Kidney epithelial cell (primary cell): ENCODE results near the gene SIRT5. TPM values are rescaled to one million over a fixed set of nuclear protein-coding genes. Genes with fewer than 3 reads are reported as not detected.

ENCODE experiments used
- DNase-seq: peaks from one replicate; pipeline ENCODE4 v3.0.0-alpha.2; 2010; ENCODE audit warnings: low read depth
- H3K27me3 ChIP-seq: 2 replicates; pipeline ENCODE4 v1.6.0; 2011; ENCODE audit warnings: low read length; ENCODE audit not compliant: control insufficient read depth, insufficient read depth
- H3K36me3 ChIP-seq: 2 replicates; pipeline ENCODE4 v1.5.1; 2011; ENCODE audit warnings: low read length; ENCODE audit not compliant: control insufficient read depth, insufficient read depth
- H3K4me3 ChIP-seq: 2 replicates; pipeline ENCODE4 v1.5.1; 2011; ENCODE audit warnings: low read depth, mild to moderate bottlenecking, control low read depth, low read length
- total RNA-seq: library from RNA; depleted of rRNA; stranded (reverse); fragments of >200 nt; gene quantifications from 2 replicates; pipeline ENCODE4 v1.2.3, GENCODE V29; 2015
- TF ChIP-seq, protein P1 (sequence below): IDR thresholded peaks from 2 replicates; pipeline ENCODE4 v1.5.1; 2011; ENCODE audit warnings: mild to moderate bottlenecking, moderate library complexity, low read length, control low read depth, inconsistent platforms; ENCODE audit not compliant: insufficient read depth, poor library complexity, severe bottlenecking

Gene SIRT5
- total RNA-seq, 1 donor from 2014 or later, result 11.9 TPM

DNA sequence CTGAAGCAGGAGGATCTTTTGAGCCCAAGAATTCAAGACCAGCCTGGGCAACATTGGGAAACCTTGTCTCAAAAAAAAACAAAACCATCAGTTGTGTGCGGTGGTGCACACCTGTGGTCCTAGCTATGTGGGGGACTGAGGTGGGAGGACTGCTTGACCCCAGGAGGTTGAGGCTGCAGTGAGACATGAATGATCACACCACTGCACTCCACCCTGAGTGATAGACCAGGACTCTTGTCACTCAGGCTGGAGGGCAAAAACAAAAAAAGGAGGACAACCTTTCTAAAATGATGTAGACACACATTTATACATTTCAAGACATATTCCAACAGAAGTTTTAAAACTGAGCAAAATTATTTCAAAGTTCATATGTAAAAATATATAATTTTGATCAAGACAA is 85.9 kb downstream of the SIRT5 start:
- DNase-seq, result no peak
- TF ChIP-seq, protein P1, sequence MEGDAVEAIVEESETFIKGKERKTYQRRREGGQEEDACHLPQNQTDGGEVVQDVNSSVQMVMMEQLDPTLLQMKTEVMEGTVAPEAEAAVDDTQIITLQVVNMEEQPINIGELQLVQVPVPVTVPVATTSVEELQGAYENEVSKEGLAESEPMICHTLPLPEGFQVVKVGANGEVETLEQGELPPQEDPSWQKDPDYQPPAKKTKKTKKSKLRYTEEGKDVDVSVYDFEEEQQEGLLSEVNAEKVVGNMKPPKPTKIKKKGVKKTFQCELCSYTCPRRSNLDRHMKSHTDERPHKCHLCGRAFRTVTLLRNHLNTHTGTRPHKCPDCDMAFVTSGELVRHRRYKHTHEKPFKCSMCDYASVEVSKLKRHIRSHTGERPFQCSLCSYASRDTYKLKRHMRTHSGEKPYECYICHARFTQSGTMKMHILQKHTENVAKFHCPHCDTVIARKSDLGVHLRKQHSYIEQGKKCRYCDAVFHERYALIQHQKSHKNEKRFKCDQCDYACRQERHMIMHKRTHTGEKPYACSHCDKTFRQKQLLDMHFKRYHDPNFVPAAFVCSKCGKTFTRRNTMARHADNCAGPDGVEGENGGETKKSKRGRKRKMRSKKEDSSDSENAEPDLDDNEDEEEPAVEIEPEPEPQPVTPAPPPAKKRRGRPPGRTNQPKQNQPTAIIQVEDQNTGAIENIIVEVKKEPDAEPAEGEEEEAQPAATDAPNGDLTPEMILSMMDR, result no peak
- Histone ChIP-seq H3K36me3 (no peaks in the 10 kb centered on the region), H3K4me3 (no peak overlapping the region), H3K27me3 (no peaks in the 10 kb centered on the region)

- no peak for DNase-seq
- Histone ChIP-seq H3K4me3 (no peak overlapping the region), H3K36me3 (no peaks in the 10 kb centered on the region), H3K27me3 (no peaks in the 10 kb centered on the region)
- TF ChIP-seq, protein P1, result no peak
These were observed 86.5 kb downstream of the SIRT5 start for GRCh38 chr6:13660893-13661292.

- no peak overlapping the region for H3K4me3 ChIP-seq
- no peaks in the 10 kb centered on the region for H3K36me3 ChIP-seq
- no peaks in the 10 kb centered on the region for H3K27me3 ChIP-seq
- no peak for DNase-seq
- TF ChIP-seq, protein P1, result no peak
These were observed 87.2 kb downstream of the SIRT5 start for GRCh38 chr6:13661647-13662046.

DNA sequence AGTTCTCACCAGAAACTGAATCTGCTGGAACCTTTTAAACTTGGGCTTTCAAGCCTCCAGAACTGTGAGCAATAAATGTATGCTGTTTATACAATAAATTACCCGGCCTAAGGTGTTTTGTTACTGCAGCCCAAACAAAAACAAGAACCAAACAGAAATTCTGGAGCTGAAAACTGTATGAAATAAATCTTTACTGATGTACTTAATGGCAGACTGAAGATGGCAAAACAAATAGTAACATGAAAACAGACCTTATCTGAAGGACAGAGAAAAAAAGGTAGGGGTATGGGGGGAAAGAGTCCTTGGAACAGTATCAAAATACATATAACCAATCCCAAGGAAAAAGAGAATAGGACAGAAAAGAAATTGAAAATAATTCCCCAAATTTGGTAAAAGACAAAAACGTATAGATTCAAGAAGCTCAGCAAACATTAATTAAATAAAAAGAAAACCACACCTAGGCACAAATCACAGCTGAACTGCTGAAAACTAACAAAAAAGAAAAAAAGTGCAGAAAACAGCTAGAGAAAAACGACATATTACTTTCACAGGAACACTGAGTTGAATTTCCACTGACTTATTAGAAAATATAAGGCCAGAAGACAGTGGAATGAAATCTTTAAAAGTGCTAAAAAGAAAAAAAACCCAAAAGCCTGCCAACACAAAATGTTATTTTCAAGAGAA is 88.4 kb downstream of the SIRT5 start:
- Histone ChIP-seq H3K27me3 (no peaks in the 10 kb centered on the region), H3K4me3 (no peak overlapping the region), H3K36me3 (no peaks in the 10 kb centered on the region)
- TF ChIP-seq, protein P1, result no peak
- DNase-seq, result no peak

DNA sequence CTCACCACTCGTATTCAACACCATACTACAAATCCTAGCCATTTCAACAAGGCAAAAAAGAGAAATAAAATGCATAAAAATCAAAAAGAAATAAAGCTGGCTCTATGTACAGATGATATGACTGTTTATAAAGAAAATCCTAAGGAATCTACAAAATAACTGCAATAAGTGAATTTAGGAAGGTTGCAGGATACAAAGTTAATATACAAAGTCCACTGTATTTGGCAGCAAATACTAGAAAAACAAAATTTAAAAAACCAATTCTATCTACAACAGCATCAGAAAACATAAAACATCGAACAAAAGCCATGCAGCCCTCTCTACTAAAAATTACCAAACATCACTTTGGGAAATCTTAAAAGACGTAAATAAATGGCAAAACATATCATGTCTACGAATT is 89.6 kb downstream of the SIRT5 start:
- Histone ChIP-seq H3K27me3 (no peaks in the 10 kb centered on the region), H3K36me3 (no peaks in the 10 kb centered on the region), H3K4me3 (no peak overlapping the region)
- no peak for DNase-seq
- TF ChIP-seq, protein P1, result no peak

Other genes starting within 250 kb of the SIRT5 start
- 29.3 and 31.3 TPM in 2 replicates for gene TBC1D7, start 246.1 kb upstream of the SIRT5 start, total RNA-seq
- gene GFOD1, start 87.0 kb upstream of the SIRT5 start, total RNA-seq, result 0.75 and 1.9 TPM in 2 replicates
- 116 and 178 TPM in 2 replicates for gene NOL7, start 40.7 kb downstream of the SIRT5 start, total RNA-seq
- 25.7 and 28.6 TPM in 2 replicates for gene RANBP9, start 137.2 kb downstream of the SIRT5 start, total RNA-seq
- 15.0 and 16.2 TPM in 2 replicates for gene MCUR1, start 240.0 kb downstream of the SIRT5 start, total RNA-seq